C4-2B (cell line): ENCODE results near the gene POU1F1.

Source experiments
- ZFX ChIP-seq: fragments of 450-650 bp; IDR thresholded peaks from 2 replicates; pipeline ENCODE4 v1.6.1; 2017
- TF ChIP-seq, protein P1 (sequence below): fragments of 450-650 bp; conservative IDR thresholded peaks from 2 replicates; pipeline ENCODE4 v1.5.1; 2017; ENCODE audit warnings: mild to moderate bottlenecking

DNA sequence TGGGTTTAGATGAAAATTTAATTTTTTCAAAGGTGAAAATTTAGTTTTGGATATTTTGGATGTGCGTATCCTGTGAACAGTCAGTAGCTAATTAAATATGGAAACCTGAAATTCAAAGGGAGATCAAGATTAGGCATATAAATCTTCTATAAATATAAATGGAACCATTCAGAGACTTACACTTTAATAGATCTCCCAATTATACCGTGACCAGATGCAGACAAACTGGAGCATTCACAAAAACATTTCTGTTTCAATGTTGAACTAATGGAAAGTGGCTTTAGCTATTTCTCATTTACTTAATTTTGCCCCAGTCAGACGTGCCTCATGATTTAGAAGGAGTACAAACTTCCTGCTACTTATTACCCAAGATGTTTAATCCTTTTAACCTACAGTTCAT is 29.1 kb upstream of the POU1F1 start:
- TF ChIP-seq, protein P1, sequence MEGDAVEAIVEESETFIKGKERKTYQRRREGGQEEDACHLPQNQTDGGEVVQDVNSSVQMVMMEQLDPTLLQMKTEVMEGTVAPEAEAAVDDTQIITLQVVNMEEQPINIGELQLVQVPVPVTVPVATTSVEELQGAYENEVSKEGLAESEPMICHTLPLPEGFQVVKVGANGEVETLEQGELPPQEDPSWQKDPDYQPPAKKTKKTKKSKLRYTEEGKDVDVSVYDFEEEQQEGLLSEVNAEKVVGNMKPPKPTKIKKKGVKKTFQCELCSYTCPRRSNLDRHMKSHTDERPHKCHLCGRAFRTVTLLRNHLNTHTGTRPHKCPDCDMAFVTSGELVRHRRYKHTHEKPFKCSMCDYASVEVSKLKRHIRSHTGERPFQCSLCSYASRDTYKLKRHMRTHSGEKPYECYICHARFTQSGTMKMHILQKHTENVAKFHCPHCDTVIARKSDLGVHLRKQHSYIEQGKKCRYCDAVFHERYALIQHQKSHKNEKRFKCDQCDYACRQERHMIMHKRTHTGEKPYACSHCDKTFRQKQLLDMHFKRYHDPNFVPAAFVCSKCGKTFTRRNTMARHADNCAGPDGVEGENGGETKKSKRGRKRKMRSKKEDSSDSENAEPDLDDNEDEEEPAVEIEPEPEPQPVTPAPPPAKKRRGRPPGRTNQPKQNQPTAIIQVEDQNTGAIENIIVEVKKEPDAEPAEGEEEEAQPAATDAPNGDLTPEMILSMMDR: no peak
- TF ChIP-seq ZFX: no peak
